HK-2 (cell line): Measurements from ENCODE around the gene AHR.

ENCODE experiments used
- DNase-seq: peaks from one replicate; pipeline ENCODE4 v3.0.0-alpha.2; 2018; ENCODE audit not compliant: unreplicated experiment

The AHR gene

DNA sequence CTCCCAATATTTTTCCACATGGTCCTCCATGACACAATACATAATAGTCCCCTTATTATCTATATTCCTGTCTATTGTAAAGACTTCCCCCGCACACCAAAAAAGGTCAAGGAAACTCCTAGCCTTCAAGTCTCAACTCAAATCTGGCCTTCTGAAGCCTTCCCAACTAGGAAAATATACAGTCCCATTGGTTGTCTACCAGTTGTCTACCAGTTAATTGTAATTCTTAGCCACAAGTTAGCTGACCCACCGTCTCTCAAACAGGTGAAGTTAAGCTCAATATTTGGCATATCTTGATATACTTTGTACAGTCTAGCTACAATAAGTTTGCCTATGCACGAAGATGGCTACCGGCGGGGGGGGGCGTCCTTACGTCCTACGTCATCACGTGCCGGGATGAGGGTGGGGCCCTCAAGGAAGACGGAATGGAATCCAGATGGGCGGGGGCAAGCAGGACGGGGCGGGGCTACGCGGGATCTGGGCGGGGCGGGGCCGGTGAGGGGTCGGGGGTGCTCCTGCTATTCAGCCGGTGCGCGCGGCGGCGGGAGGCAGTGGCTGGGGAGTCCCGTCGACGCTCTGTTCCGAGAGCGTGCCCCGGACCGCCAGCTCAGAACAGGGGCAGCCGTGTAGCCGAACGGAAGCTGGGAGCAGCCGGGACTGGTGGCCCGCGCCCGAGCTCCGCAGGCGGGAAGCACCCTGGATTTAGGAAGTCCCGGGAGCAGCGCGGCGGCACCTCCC lies at the start of gene AHR:
AHR (plus strand) TSS at position 551 of the 738 bp plus-strand sequence. CDS start 613 bp downstream, outside the sequence.
- DNase-seq: peak; percentile 92

DNA sequence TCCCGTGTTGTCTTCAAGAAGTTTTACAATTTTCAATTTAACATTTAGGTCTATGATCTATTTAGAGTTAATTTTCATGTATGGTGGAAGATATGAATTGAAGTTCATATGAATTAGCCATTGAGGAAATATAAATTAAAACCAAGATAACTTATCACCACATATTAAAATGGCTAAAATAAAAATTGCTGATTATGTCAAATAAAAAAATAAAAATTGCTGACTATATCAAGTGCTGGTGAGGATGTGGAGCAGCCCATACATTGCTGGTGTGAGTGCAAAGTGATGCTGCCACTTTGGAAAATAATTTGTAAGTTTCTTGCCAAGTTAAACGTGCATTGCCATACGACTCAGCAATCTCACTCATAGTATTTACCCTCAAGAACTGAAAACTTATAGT lies 44.6 kb upstream of the AHR start:
- no peak for DNase-seq

DNA sequence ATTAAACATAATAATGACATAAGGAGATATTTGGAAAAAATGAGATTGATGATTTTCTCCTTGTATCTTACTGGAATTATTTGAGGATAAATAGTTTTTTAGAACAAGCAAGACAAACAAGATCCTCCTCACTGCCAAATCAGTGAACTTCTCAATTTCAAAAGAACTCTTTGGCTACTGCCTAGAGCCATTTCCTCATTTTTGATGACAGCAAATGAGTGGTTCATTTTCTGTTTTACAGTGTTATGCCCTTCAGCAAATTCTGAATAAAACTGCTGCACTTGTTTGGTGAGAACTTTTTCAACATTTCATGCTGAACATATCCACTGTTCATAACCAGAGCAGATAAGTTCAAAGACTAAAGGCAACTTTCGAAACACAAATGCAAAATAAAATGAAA lies 42.5 kb upstream of the AHR start:
- no peak for DNase-seq

DNA sequence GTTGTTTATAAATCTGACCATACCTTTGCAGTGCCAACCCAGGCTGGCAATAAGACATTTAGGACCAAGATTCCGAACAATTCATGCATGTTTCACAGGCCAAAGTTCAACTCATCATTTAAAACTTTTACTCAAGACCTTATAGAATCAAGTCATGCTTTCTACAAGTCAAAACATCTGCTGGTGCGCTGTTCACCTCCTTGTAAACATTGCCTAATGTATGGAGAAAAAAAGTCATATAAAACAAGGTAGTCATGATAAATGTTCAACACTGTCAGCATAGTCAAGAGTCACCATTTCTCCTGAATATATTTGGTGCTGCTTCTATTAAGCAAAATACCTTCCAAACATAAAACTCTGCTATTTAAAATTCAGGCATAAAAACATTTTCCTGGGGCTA lies 42.1 kb upstream of the AHR start:
- DNase-seq: no peak

DNA sequence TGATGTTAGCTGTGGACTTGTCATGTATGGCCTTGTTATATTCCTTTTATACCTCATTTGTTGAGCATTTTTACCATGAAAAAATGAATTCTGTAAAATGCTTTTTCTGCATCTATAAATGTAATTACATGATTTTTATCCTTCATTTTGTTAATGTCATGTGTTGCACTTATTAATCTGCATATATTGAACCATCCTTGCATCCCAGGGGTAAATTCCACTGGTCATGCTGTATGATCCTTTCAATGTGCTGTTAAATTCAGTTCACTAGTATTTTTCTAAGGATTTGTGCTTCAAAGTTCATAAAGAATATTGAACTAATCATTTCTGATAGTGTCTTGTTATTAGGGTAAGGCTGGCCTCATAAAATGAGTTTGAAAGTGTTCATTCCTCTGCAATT lies 31.9 kb upstream of the AHR start:
- DNase-seq: no peak

DNA sequence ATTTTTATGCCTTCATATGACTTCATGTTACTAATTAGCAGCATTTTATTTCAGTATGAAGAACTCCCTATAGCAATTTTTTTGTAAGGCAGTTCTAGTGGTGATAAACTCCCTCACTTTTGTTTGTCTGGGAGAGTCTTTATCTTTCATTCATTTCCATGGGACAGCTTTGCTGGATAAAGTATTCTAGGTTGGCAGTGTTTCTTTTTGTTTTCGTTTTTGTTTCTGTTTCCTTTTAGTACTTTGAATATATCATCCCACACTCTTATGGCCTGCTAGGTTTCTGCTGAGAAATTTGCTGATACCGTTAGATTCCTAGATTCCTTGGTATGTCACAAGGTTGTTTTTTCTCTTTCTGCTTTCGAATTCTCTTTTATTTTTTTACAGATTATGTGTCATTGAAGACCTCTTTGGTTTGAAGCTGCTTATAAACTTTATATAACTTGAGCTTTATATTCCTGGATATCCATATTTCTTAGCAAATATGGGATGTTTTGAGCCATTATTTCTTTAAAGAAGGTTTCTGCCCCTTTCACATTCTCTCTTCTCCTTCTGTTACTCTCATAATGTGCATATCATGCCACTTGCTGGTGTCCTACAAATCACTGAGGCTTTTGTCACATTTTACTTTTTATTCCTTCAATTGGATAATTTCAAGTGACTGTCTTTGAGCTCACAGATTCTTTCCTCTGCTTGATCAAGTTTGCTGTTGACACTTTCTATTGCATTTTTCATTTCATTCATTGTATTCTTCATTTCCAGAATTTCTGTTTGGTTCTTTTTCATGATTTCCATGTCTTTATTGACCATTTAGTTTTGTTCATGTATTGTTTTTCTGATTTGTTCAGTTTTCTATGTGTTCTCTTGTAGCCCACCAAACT lies 28.9 kb upstream of the AHR start:
- no peak for DNase-seq

DNA sequence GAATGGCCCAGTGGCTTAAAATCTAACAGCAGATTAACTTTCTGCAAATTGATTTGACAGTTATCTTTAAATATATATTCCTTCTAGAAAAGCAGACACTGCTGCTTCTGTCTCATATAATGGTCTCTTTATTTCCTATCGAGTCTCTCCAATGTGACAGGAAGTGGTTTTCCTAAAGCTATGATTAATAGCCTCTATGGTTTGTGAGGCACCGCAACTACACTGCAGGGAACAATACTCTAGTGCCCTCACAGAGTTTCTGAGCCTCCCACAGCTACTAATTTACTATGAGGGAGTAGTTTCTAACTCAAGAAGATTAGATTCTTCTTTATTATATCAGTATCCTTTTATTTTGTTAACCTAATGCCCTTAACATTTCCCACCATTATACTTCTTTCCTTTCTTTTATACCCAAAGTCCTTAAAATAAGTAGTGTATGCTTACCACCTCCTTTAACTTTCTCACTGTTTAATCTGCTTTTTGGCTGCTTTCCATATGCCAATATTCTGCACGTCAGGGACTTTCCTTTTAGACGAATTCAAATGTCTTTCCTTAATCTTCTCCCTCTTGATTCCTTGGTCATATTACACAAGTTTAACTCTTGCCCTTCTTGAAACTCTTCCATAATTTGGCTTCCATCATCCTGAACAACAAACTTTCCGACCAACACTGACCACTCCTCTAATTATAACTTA lies 23.8 kb upstream of the AHR start:
- no peak for DNase-seq

DNA sequence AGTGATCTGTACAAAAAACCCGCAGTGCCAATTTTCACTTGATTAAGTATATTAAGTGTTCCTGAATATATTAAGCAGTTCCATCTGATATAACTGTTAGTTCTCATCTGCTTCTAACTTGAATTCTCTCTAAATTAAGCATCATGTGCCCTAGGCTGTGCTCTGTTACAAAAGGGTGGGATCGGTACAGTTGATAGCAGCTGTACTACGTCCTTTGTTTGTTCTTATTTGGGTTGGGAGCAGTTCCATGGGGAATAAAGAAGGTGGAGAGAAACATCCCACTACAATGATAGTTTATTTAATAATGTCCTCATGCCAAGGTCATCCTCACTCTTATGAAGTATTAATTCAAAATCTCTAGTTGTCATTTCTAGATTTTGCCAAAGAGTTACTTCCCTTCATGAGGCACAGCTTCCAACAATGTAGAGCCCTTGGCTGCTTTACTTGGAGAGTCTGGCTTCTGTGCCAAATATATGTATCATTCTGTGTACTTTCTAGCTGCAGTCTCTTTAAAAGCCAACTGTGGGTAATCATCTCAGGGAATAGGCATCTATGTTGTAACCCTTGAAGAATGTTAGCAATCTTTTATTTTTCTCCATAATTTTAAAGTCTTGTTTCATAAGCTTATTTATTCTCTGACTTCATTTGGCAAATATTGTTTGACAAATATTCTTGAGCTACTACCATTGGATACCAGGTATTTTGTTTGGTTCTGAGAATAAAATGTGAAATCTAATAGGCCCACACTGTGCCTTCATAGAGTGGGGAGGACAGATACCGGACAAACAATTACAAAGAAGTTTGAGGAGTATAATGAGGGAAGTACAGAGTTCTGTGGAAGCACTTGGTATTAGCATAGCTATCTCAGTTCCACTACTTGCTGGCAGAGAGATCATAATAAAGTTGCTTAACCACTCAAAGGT lies 22.4 kb upstream of the AHR start:
- DNase-seq: no peak

DNA sequence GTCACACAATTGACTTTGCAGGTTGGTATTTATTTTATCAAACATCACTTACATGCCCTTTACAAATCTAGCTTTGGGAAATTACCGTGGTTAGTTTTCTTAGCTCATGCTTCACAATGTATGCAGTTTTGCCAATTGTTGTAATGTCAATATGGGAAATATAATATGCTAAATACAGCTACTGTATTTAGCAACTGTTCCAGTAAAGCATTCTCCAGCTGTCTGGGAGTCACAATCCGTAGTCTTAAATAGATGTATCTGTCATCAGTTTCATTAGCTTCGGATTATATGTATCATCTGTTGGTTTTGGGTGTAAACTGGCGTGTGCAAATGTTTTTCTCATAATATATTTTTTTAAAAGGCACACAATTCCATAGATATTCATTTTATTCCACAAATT lies 19.4 kb upstream of the AHR start:
- no peak for DNase-seq

DNA sequence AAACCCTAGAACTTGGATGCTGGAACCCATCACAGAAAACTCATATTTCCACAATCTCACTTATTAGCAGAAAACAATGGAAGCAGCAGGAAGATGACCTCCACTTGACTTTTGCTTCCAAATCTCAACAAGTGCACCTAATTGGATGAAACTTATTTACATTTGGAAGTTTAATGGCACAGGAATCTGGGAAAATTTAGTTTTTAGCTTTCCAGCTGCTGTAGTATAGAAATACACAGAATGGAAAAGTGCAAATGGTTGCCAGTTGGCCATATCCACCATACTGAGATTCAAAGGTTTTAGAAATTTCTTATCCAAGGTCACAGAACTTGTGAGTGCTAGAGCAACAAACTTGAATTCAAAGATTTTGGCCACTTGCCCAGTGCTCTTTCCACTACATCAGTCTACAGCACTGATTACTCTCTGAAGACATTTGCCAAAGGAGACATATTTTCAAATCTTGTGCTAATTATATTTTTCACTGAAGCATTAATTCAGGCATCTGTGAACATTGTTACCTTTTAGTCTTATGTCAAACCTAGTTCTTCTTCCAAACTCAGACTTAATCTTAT lies 9.3 kb upstream of the AHR start:
- DNase-seq: no peak

DNA sequence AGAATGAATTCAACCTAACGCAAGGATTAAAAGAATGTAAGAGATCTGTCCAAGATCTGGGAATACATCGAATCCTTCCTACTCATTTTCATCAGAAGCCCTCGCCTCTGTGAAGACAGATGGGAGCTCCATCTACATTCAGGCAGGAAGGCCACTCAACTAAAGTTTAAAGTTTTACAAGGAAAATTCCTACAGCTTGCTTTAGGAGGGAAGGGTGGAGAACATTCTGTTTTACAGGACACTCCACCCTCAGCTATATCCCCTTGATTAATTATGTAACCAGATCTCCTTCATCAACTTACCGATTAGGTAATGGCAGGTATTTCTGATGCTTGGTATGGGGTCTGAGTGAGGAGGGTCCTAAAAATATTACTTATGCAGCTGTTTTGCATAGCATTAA lies 5.6 kb upstream of the AHR start:
- no peak for DNase-seq

DNA sequence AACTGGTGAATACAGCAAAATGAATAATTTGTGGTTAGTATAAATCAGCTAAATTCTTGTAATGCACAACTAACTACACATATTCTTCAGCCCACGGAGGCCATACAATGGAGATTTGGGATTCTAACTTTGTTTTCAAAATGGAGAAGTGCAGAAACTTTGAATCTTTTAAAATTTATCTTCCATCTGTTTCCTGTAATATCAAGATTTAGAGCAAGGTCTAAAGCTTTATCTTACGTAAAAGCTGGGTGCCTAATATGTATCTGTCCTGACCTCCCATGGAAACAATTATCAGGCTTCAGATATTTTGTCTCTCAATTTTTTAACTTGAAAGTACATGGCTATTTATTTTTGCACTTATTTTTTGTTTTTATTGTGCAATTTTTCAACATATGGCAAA lies 5.0 kb upstream of the AHR start:
- no peak for DNase-seq

DNA sequence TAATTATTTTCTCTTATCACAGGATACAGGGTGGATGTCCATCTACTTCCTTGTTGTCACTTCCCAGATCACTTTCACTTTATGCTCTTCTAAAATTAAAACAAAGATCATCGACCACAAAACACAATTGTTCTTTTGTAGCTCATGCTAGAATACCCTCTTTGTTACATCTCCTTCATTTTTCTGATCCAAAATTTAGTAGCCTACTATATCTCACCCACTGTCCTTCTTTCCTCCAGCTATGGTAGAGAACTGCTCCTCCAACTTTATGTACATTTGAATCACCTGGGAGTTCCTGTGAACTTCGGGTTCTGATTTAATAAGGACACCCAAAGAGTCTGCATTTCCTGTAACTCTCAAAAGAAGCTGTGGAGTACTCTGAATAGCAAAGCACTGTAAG lies 1.2 kb upstream of the AHR start:
- no peak for DNase-seq

DNA sequence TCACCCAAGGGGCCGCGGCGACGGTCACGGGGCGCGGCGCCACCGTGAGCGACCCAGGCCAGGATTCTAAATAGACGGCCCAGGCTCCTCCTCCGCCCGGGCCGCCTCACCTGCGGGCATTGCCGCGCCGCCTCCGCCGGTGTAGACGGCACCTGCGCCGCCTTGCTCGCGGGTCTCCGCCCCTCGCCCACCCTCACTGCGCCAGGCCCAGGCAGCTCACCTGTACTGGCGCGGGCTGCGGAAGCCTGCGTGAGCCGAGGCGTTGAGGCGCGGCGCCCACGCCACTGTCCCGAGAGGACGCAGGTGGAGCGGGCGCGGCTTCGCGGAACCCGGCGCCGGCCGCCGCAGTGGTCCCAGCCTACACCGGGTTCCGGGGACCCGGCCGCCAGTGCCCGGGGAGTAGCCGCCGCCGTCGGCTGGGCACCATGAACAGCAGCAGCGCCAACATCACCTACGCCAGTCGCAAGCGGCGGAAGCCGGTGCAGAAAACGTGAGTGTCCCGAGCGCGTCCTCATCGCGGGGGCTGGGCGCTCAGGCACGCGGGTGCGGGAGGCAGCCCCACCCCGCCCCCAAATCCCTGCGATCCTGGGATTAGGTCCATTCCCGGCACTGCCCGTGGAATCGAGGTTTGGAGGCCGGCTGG lies 509 bp downstream of the AHR start:
- peak; percentile 42 for DNase-seq

DNA sequence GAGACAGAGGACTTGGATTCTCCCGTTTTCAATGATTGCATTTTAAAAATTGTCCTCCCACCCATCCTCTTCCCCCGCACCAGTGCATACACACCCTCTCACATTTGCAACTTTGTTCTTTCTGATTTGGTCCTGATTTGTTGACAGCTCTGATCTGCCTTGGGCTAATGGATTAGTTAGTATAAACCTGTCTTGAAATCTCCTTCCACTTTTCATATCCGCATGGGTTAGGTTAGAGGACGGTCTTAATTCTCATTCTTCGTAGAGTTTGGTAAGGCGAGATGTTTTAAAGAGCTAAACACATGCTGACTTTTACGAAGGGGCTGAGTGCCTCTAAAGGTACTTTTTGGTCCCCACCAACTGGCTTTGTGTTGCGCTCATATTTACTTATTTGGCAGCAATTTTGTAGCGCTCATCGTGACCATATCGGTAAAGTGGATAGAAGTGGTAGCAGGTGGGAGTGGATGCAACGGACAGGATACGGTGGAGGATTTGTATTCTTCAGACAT lies 1.1 kb downstream of the AHR start:
- DNase-seq: peak; percentile 20

DNA sequence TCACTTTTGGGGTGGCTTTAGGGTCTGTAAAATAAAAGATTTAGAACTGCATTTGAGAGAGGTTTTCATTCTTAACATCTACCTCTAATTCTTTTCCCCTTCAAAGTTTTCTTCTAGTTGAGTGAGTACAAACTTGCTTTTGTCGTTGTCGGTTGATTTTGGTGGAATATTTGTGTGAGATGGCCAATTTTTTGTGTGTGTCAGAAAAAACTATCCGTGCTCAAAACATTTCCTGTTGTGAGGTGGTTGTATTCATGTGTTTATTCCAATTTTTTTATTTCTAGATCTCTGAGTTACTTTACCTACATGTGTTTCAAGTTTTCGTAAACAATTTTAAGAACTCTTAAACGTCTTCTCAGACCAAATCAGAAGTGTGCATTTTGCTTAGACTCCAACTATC lies 1.6 kb downstream of the AHR start:
- DNase-seq: no peak

DNA sequence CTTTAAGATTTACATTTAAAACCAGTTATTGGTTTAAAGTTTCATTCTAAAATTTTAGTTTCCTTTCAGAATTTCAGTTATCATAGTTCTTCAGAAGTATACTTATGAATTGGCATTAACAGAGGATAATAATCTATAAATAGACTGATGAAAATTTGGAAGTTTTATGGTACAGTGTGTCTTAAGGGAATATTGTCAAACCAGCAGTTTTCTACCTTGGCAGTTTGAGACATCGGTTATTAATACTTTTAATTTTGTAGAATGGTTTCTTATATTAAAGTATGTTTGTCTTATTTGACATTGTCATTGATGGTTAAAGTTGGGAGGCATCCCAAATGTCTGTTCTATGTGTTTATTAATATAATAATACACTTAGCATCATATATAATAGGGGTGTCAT lies 2.0 kb downstream of the AHR start:
- no peak for DNase-seq

DNA sequence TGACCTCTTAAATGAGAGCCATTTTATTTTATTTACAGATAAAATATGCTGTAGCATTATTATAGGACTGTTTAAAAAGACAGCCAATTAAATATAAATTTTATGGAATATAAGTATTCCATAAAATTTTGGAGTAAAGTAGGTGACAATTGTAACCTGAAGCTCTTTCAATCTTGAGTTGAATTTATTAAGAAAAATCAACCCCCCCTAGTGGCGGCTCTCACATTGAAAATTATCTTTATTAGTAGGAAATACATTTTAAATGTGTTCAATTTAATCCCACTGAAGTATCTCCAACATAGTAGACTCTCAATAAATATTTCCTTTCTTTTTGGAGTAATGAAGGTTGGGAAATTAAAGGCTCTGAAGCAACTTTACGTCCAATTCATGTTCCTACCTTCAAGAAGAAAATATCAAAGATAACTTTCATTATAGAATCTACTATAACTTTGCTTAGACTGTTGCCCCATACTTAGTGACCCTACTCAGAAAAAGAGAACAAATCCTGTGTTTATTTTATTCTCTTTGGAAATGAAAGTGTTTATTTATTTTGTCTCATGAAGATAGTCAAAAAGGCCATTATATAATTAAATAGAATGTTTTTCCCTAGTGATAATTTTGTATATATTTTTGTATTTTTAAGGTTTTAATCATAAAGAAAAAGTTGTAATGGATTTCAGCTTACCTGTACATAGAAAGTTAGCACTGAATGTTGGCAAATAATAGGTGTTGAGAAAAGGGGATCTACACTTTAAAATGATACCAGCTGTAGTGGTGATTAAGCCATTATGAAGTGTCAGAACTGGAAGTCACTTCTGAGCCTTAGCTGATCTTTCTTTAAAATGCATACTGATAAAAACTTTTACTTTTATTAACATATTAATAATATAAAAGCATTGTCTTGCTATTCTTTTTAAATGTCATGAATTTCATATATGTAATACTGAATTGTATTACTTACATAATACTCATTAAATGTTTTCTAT lies 3.3 kb downstream of the AHR start:
- DNase-seq: no peak

DNA sequence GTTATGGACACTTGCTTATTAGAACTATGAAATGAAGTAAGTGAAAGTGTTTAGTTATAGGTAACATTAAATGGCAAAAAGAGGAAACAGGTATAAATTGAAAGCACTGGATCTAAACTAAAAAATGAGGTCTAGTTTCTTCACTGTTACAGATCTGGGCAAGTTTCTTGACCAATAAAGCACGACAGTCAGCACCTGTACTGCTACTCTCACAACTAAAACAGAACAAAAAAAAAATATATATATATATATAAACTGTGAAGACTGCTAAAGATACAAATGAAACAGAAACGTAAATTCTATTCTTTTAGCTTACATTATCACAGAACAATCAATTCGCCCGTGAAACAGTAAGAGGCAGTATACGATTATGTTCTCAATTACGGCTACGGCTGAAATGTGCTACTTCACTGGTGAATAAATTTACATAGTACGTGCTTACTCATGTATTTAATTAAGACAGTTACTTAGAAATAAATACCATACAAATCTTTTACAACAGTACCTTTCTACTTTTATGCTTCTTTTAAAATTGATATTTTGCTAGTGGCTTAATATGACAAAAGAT lies 4.2 kb downstream of the AHR start:
- DNase-seq: no peak
